Osteoblast (primary cell): ENCODE results near the gene CPSF4L. TPM values are rescaled to one million over a fixed set of nuclear protein-coding genes. Genes with fewer than 3 reads are reported as not detected.
A peak's percentile ranks its signal among the peaks of the same experiment; 100 is the strongest.

Experiments
- DNase-seq: peaks from one replicate; pipeline ENCODE4 v3.0.0; 2011; ENCODE audit warnings: low spot score, mixed read lengths; ENCODE audit not compliant: insufficient read length; ENCODE audit errors: missing footprints
- H2AFZ ChIP-seq: 2 replicates; pipeline ENCODE4 v1.6.0; 2011; ENCODE audit warnings: mild to moderate bottlenecking, low read length
- H3K27ac ChIP-seq: 2 replicates; pipeline ENCODE4 v1.5.1; 2011; ENCODE audit warnings: mild to moderate bottlenecking, low read depth, low read length, moderate library complexity
- H3K27me3 ChIP-seq: 2 replicates; pipeline ENCODE4 v1.6.0; 2012; ENCODE audit warnings: mild to moderate bottlenecking, control low read depth, inconsistent platforms, low read length, moderate library complexity; ENCODE audit not compliant: insufficient read depth
- H3K36me3 ChIP-seq: 2 replicates; pipeline ENCODE4 v1.5.1; 2011; ENCODE audit warnings: mild to moderate bottlenecking, low read length, control low read depth, moderate library complexity; ENCODE audit not compliant: insufficient read depth
- H3K4me1 ChIP-seq: 2 replicates; pipeline ENCODE4 v1.5.1; 2011; ENCODE audit warnings: mild to moderate bottlenecking, low read length, control low read depth, moderate library complexity; ENCODE audit not compliant: insufficient read depth
- H3K4me2 ChIP-seq: 2 replicates; pipeline ENCODE4 v1.6.0; 2011; ENCODE audit warnings: mild to moderate bottlenecking, low read length; ENCODE audit not compliant: insufficient read depth
- H3K4me3 ChIP-seq: fragments of 200-600 bp; sonication (generic); 3 replicates; pipeline ENCODE4 v1.5.1; 2012; ENCODE audit warnings: mild to moderate bottlenecking, low read length, inconsistent platforms; ENCODE audit not compliant: insufficient read depth
- H3K79me2 ChIP-seq: 2 replicates; pipeline ENCODE4 v1.6.0; 2012; ENCODE audit warnings: mild to moderate bottlenecking, low read length, control low read depth, inconsistent platforms; ENCODE audit not compliant: insufficient read depth
- H3K9me3 ChIP-seq: 2 replicates; pipeline ENCODE4 v1.5.1; 2011; ENCODE audit warnings: low read depth, low read length, control low read depth
- H4K20me1 ChIP-seq: 2 replicates; pipeline ENCODE4 v1.6.0; 2012; ENCODE audit warnings: mild to moderate bottlenecking, low read length, control low read depth; ENCODE audit not compliant: insufficient read depth
- CTCF ChIP-seq: IDR thresholded peaks from 2 replicates; pipeline ENCODE4 v1.5.1; 2011; ENCODE audit warnings: mild to moderate bottlenecking, low read depth, low read length, moderate library complexity; ENCODE audit errors: extremely low read depth
- total RNA-seq: library from RNA; depleted of rRNA; stranded (reverse); fragments of >200 nt; gene quantifications from 2 replicates; pipeline ENCODE4 v1.2.3, GENCODE V29; 2012

Gene CPSF4L
- total RNA-seq, 1 donor = not detected

GRCh38 chr17:73278465-73279453, 17.1 kb upstream of the CPSF4L start:
- no peak overlapping the region for H3K27ac ChIP-seq
- no peak overlapping the region for H3K4me2 ChIP-seq
- peak; percentile 46 for DNase-seq
- no peak overlapping the region for H3K4me3 ChIP-seq
- H3K79me2 ChIP-seq = peaks cover 2% of the 10 kb centered on the region
- H3K4me1 ChIP-seq = peaks cover 11% of the 10 kb centered on the region
- no peak overlapping the region for H2AFZ ChIP-seq
- H3K36me3 ChIP-seq = no peaks in the 10 kb centered on the region
- TF ChIP-seq CTCF = no peak
- H3K9me3 ChIP-seq = no peaks in the 10 kb centered on the region
- H3K27me3 ChIP-seq = no peaks in the 10 kb centered on the region
- peaks cover 3% of the 10 kb centered on the region for H4K20me1 ChIP-seq

GRCh38 chr17:73278049-73278464, 16.4 kb upstream of the CPSF4L start:
- H3K4me2 ChIP-seq = no peak overlapping the region

GRCh38 chr17:73274490-73274889, 12.8 kb upstream of the CPSF4L start:
- no peak overlapping the region for H3K4me2 ChIP-seq
- H3K9me3 ChIP-seq = no peaks in the 10 kb centered on the region
- no peak for TF ChIP-seq CTCF
- H3K4me1 ChIP-seq = peaks cover 5% of the 10 kb centered on the region
- H4K20me1 ChIP-seq = no peaks in the 10 kb centered on the region
- H3K27ac ChIP-seq = no peak overlapping the region
- no peak overlapping the region for H3K4me3 ChIP-seq
- H3K36me3 ChIP-seq = no peaks in the 10 kb centered on the region
- no peak for DNase-seq
- no peak overlapping the region for H2AFZ ChIP-seq
- H3K79me2 ChIP-seq = no peaks in the 10 kb centered on the region
- no peaks in the 10 kb centered on the region for H3K27me3 ChIP-seq

More at GRCh38 chr17:73278049-73278464, 16.4 kb upstream of the CPSF4L start:
- Histone ChIP-seq H3K36me3 (no peaks in the 10 kb centered on the region), H3K4me1 (peaks cover 5% of the 10 kb centered on the region), H3K79me2 (no peaks in the 10 kb centered on the region), H2AFZ (no peak overlapping the region), H3K27ac (no peak overlapping the region), H3K27me3 (no peaks in the 10 kb centered on the region), H3K9me3 (no peaks in the 10 kb centered on the region), H3K4me3 (no peak overlapping the region), H4K20me1 (no peaks in the 10 kb centered on the region)
- no peak for TF ChIP-seq CTCF
- DNase-seq = peak; percentile 41

GRCh38 chr17:73272906-73273218, 11.2 kb upstream of the CPSF4L start:
- Histone ChIP-seq H3K9me3 (no peaks in the 10 kb centered on the region), H3K27me3 (no peaks in the 10 kb centered on the region), H3K79me2 (no peaks in the 10 kb centered on the region), H3K4me2 (no peak overlapping the region), H3K36me3 (no peaks in the 10 kb centered on the region), H3K4me1 (no peaks in the 10 kb centered on the region), H3K27ac (no peak overlapping the region), H2AFZ (no peak overlapping the region), H3K4me3 (no peak overlapping the region), H4K20me1 (no peaks in the 10 kb centered on the region)
- no peak for TF ChIP-seq CTCF
- no peak for DNase-seq
